IgD-negative memory B cell (primary cell): Measurements from ENCODE around the gene DPP6. TPM values are rescaled to one million over a fixed set of nuclear protein-coding genes. Genes with fewer than 3 reads are reported as not detected.
"Not testable (repeated sequence)": the region's sequence is repeated elsewhere in the genome, so short reads cannot be mapped to it uniquely, and the experiment has no call there.

ENCODE experiments used
- H3K27ac Mint-ChIP-seq, 3 donors: one replicate each; pipeline ENCODE4 v1.8.0; 2020 to 2022; ENCODE audit warnings: mild to moderate bottlenecking in 3 of 3, mixed read lengths in 3 of 3, moderate library complexity in 1 of 3
- H3K27me3 Mint-ChIP-seq: one replicate; pipeline ENCODE4 v1.8.0; 2021; ENCODE audit warnings: mixed read lengths
- H3K36me3 Mint-ChIP-seq: one replicate; pipeline ENCODE4 v1.8.0; 2020; ENCODE audit warnings: mild to moderate bottlenecking, mixed read lengths
- H3K4me1 Mint-ChIP-seq, 3 donors: one replicate each; pipeline ENCODE4 v1.8.0; 2020 to 2022; ENCODE audit warnings: mixed read lengths in 3 of 3, mild to moderate bottlenecking in 1 of 3
- H3K4me3 Mint-ChIP-seq, 4 donors: one replicate each; pipeline ENCODE4 v1.8.0; 2020 to 2022; ENCODE audit warnings: mild to moderate bottlenecking in 4 of 4, mixed read lengths in 4 of 4, moderate library complexity in 3 of 4
- H3K9me3 Mint-ChIP-seq, 3 donors: one replicate each; pipeline ENCODE4 v1.8.0; 2020 to 2021; ENCODE audit warnings: mixed read lengths in 3 of 3, mild to moderate bottlenecking in 1 of 3
- polyA plus RNA-seq: library from polyadenylated mRNA; unstranded; fragments of 300-500 nt; fragmentation: Illumina TruSeq; gene quantifications from one replicate; pipeline ENCODE4 v1.2.3, GENCODE V29; 2021

The DPP6 gene
- polyA plus RNA-seq, 1 donor from 2014 or later, result not detected

DNA sequence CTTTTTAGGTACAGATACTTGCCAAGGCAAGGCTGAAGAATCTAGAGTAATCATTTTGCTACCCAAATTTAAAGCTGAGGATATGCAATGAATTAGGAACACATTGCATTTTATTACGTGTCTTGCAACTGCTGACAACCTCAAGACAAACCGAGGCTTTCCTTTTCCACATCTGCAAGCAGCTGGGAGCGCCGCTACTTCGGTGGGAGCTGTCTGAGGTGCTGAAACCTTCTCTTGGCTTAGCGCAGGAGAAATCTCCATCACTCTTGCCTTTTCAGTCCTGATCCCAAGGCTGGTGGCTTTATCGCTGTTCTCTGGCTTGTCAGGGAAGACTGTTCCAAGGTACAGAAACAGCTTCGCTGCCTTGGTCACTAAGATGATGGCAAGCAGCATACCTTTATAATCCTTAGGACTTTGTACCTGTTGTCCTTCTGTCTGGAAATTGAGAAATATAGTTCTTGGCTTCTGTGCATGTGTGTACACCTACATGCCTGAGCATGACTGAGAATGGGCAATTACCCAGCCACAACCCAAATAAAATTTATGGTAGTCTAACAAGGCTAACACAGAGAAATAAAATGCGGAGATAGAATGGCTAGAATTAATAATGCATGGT is 3.4 kb downstream of the DPP6 start:
- not testable (repeated sequence) for H3K9me3 Mint-ChIP-seq, H3K27ac Mint-ChIP-seq, H3K36me3 Mint-ChIP-seq, H3K4me1 Mint-ChIP-seq, H3K4me3 Mint-ChIP-seq, H3K27me3 Mint-ChIP-seq

DNA sequence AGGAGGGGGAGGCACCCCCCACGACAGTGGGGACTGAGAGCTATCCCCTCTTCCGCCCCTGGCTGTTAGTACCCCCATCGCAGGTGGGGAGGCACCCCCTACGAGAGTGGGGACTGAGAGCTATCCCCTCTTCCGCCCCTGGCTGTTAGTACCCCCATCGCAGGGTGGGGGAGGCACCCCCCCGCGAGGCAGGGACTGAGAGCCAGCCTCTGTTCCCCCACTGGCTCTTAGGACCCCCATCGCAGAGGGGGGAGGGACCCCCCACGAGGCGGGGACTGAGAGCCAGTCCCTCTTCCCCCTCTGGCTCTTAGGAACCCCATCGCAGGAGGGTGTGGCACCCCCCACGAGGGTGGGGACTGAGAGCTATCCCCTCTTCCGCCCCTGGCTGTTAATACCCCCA is 6.6 kb downstream of the DPP6 start:
- H3K36me3 Mint-ChIP-seq, H3K4me1 Mint-ChIP-seq, H3K27ac Mint-ChIP-seq, H3K4me3 Mint-ChIP-seq, H3K9me3 Mint-ChIP-seq, H3K27me3 Mint-ChIP-seq: not testable (repeated sequence)

DNA sequence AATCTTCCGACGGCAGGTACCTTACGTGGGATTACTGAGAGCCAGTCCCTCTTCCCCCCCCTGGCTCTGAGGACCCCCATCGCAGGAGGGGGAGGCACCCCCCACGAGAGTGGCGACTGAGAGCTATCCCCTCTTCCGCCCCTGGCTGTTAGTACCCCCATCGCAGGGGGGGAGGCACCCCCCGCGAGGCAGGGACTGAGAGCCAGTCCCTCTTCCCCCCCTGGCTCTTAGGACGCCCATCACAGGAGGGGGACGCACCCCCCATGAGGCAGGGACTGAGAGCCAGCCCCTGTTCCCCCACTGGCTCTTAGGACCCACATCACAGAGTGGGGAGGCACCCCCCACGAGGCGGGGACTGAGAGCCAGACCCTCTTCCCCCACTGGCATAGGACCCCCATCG is 8.4 kb downstream of the DPP6 start:
- H3K36me3 Mint-ChIP-seq, H3K9me3 Mint-ChIP-seq, H3K27me3 Mint-ChIP-seq, H3K4me3 Mint-ChIP-seq, H3K4me1 Mint-ChIP-seq, H3K27ac Mint-ChIP-seq: not testable (repeated sequence)

DNA sequence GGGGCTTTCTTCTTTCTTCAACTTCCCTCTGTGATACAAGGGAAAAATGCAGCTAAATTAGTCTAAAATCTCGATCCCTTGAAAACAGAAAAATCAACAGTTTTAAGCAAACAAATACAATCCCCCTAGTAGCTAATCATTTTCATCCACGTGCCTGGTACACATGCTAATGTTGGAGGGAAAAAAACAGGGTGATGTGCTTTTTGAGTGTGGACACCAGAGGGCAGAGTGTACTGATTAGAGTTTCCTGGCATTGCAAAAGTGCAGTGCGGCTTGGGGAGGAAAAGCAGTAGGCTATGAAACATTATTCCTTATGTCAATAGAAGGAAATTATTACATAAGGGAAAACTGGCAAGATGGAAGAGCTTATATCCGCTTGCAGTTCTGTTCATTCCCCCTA is 19.6 kb downstream of the DPP6 start:
- H3K27me3 Mint-ChIP-seq, H3K27ac Mint-ChIP-seq, H3K9me3 Mint-ChIP-seq, H3K36me3 Mint-ChIP-seq, H3K4me3 Mint-ChIP-seq, H3K4me1 Mint-ChIP-seq: not testable (repeated sequence)

DNA sequence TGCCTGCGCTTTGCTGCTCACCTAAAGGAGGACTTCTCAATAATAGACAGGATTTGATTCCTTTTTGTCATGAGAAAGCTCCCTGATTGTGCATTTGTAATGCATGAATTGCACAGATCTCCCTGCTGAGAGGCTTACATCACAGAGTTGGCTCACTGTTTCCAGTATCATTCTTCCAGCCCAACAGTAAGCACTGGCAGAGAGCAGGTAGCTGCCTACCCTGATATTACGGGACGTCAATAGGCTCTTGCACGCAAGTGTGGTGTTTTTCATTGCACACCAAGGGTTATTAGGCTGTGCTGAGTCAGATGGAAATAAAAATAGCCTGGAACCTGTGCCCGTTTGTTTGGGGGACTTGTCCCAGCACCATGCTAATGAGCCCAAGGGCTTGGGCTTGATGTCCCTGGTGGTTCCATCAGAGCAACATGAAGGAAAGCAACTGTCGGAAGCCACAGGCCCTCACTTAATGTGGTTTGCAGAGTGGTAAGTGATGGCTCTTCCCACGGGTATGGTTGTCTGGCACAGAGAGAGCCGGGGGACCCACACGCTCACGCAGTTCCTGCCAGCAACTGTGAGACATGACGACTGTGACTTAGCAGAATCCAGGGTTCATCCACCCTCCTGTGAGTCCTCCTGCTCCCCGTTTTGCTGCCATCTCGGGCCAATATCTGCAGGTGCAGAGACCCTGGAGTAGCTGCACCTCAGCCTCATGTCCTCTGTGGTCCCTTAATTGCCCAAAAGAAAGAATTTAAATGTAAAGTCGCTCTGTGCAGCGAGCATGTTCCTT is 20.4 kb downstream of the DPP6 start:
- not testable (repeated sequence) for H3K4me3 Mint-ChIP-seq, H3K27me3 Mint-ChIP-seq, H3K36me3 Mint-ChIP-seq, H3K27ac Mint-ChIP-seq, H3K9me3 Mint-ChIP-seq, H3K4me1 Mint-ChIP-seq

DNA sequence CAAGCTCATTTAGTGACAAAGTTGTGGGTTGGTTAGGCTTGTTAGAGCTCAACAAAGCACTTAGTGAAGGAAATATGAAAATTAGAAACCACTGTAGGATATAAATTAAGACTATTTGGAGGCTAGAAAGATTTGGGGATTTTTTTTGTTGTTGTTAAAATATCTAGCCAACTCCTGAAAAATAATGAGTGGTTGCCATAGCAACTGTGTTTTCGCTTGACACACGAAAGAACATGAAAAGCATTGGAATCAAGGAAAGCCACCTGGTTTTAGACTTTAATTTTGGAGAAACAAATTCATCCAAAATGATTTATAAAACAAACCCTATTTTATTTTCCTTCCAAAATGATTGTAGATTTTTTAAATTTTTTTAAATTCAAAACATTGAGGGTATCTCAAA is 26.3 kb downstream of the DPP6 start:
- not testable (repeated sequence) for H3K27ac Mint-ChIP-seq, H3K27me3 Mint-ChIP-seq, H3K4me3 Mint-ChIP-seq, H3K4me1 Mint-ChIP-seq, H3K36me3 Mint-ChIP-seq, H3K9me3 Mint-ChIP-seq

DNA sequence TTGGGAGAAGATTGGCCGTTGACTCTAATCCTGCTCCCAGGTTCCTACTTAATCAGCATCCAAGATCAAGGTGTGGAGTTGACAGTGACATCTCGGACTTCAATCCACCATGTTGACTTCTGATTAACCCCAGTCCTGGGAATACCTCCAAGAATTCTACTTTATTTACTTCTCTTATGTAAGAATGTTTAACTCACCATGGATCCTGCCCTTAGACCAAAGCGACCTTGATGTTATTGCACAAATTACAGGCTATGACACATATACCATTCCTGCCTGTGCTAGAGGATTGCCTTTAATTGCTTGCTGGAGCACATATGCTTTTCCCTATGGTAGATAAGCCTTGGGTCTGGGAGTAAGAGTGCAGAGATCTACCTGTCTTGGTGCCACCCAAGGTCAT is 28.1 kb downstream of the DPP6 start:
- H3K4me1 Mint-ChIP-seq, H3K27ac Mint-ChIP-seq, H3K36me3 Mint-ChIP-seq, H3K4me3 Mint-ChIP-seq, H3K9me3 Mint-ChIP-seq, H3K27me3 Mint-ChIP-seq: not testable (repeated sequence)

DNA sequence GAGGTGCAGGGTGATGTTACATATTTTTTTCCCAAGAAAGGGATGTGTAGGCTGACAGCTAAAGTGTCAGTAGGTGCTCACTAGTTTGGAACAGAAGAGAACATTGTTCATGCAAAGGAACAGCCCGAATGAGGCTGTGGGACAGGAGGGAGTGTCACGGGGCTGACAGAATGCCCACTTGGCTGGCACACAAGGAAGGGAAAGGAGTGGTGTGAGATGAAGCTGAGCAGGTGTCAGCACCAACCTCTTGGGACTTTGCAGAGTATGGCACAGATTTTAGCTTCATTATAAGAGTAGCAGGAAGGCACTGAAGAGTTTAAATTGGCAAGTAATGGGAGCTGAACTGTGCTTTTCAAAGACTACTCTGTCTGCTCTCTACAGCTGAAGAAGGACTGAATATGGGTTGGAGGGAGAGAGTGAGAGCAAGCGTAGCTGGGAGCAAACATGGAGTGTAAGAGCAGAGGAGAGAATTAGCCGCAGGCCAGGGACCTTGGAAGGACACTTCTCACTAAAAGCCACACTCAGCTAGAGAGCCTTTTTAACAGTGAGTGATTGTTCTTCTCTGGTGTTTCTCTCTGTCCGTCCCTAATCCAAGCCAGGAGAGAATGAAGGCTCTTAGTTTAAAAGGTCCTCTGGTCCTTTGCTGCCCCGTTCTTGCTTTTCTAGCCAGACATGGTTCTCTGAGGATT is 35.0 kb downstream of the DPP6 start:
- H3K4me3 Mint-ChIP-seq, H3K36me3 Mint-ChIP-seq, H3K9me3 Mint-ChIP-seq, H3K27me3 Mint-ChIP-seq, H3K27ac Mint-ChIP-seq, H3K4me1 Mint-ChIP-seq: not testable (repeated sequence)

DNA sequence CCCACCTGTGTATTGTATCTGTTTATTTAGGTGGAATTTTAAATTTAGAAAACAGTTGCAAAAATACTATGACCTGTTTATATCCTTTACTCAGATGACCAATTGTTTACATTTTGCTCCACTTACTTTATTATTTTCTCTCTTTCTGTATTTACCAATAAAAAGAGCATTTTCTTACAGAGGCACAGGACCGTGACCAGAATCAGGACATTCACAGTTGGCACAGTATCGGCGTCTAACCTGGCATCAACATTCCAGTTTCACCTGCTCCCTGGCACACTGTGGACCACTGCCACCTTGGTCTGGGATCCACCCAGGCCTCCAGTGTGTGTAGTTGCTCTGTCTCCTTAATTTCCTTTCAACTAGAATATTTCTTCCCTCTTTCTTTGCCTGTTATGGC is 39.9 kb downstream of the DPP6 start:
- not testable (repeated sequence) for H3K27me3 Mint-ChIP-seq, H3K27ac Mint-ChIP-seq, H3K9me3 Mint-ChIP-seq, H3K36me3 Mint-ChIP-seq, H3K4me3 Mint-ChIP-seq, H3K4me1 Mint-ChIP-seq

DNA sequence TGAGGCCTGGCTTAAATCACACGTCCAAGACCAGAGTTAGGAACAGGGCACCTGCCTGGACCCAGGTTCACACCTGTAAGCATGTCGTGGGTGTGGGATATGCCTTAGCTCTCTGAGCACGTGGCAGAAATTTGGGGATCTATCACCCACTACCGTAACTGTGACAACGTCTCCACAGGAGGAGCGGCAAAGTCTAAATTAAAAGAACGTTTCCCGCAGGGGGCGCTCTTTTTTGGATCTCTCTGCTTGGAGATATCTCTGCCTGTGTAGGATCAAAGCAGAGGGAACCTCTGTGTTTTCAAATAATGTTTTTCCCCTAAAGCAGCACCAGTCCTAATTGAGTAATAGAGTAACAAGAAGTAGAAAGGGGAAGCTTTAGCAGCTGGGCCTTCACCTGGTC is 43.0 kb downstream of the DPP6 start:
- H3K27ac Mint-ChIP-seq, H3K4me3 Mint-ChIP-seq, H3K36me3 Mint-ChIP-seq, H3K27me3 Mint-ChIP-seq, H3K9me3 Mint-ChIP-seq, H3K4me1 Mint-ChIP-seq: not testable (repeated sequence)

DNA sequence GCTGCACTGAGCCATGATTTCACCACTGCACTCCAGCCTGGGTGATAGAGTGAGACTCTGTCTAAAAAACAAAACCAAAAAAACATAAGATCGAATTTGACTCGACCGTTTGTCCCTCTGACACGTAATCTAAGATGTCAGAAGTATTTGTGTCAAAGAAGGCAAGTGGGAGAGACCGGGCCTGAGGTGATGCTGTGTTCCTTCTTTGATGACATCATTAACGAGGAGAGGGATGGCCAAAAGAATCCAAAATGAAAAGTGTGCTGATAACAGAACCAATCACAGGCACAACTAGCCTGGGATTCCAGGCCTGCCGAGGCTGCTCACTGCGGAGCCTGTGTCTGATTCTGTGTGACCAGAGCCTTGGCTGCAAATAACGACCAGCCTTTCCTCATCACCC is 52.9 kb downstream of the DPP6 start:
- H3K9me3 Mint-ChIP-seq, H3K27me3 Mint-ChIP-seq, H3K36me3 Mint-ChIP-seq, H3K4me1 Mint-ChIP-seq, H3K4me3 Mint-ChIP-seq, H3K27ac Mint-ChIP-seq: not testable (repeated sequence)

DNA sequence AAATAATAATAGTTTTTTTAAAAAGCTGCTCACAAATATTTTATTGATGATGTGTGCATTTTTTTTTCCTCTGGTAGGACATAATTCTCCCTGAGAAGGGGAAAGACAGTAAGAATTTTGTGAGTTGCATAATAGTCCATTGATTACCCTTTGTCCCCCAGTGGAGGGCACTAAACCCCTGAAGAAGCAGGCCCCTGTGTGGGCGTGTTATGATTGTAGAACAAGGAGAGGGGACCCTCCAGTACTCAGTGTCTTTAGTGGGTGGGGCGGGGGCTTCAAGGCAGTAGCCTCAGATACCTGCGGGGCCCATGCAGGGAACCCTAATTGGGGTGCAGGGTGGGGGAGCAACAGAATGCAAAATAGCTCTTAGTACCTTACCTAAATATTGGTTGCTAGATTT is 57.4 kb downstream of the DPP6 start:
- not testable (repeated sequence) for H3K9me3 Mint-ChIP-seq, H3K4me3 Mint-ChIP-seq, H3K27ac Mint-ChIP-seq, H3K27me3 Mint-ChIP-seq, H3K4me1 Mint-ChIP-seq, H3K36me3 Mint-ChIP-seq

DNA sequence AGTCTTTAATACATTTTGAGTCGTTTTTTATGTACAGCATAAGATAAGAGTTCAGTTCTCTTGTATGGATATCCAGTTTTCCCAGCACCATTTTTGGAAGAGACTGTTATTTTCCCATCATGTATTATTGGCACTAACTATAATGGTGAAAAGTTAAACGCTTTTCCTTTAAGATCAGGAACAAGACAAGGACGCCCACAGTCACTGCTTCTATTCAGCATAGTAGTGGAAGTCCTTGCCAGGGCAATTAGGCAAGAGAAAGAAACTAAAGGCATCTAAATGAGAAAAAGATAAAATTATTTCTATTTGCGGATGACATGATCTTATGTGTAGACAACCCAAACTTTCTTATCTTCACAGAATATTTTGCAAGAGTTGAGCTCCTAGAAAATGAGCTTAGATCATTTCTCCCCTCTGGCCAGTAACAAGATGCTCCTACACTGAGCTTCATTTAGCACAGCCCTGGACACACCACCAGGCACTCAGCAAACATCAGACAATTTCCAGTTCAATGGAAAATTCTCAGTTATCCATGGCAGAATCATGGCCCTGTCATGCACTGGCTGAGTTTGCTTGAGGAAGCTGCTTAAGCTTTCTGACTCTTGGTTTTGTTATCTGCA is 61.6 kb downstream of the DPP6 start:
- not testable (repeated sequence) for H3K27ac Mint-ChIP-seq, H3K36me3 Mint-ChIP-seq, H3K4me3 Mint-ChIP-seq, H3K9me3 Mint-ChIP-seq, H3K4me1 Mint-ChIP-seq, H3K27me3 Mint-ChIP-seq

DNA sequence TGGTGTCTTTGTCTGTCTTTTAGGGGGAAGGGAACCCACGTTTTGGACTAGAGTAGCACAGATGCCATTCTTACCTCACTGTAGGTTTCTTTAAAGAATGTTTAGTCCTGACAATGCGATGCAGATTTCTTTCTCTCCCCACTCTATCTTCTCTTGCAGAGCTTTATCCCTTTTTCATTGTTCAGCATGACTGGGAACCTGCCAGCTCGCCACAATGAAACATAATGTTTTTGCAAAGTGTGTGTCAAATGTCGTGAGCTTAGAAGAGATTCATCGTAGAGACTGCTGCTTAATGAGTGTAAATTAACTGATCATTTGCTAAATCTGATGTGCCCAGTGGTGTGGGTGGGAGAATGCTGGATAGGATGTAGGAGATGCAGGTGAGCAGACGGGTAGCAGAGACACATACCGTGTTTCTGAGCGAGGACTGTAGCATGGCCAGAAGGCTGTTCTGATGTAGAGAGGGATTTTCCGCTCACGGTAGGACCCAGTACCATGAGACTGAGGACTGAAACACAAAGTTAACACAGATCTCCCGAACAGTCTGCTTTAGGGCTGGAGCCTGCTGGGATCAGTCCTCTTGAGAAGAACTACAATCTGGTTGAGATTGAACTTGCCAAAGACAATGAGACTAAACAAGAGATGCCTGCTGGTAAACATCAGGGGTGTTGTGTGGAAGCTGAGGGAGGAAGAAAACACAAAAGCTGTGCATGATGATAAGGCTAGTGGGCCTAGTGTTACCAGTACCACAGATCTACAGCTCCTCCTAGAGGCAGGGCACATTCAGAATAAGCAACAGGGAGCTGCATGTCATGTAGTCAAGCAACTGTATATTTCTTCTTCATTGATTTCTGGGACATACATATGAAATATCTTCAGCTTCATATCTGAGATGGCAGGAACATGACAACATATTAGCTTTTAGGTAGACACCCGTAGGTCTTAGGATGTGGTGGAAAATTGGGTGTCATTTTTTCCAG is 65.5 kb downstream of the DPP6 start:
- H3K4me1 Mint-ChIP-seq, H3K27me3 Mint-ChIP-seq, H3K36me3 Mint-ChIP-seq, H3K9me3 Mint-ChIP-seq, H3K27ac Mint-ChIP-seq, H3K4me3 Mint-ChIP-seq: not testable (repeated sequence)

DNA sequence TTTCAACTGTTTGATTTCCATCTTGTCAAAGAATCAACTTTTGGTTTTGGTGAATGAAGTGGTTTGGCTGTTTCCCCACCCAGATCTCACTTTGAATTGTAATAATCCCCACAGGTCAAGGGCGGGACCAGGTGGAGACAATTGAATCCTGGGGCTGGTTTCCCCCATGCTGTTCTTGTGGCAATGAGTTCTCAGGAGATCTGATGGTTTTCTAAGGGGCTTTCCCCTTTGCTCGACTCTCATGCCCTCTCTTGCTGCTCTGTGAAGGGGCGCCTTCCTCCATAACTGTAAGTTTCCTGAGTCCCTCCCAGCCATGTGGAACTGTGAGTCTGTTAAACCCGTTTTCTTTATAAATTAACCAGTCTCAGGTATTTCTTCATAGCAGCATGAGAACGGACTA is 68.6 kb downstream of the DPP6 start:
- not testable (repeated sequence) for H3K27me3 Mint-ChIP-seq, H3K36me3 Mint-ChIP-seq, H3K27ac Mint-ChIP-seq, H3K4me3 Mint-ChIP-seq, H3K4me1 Mint-ChIP-seq, H3K9me3 Mint-ChIP-seq
